ENCODE results near the gene TGM6. TPM values are rescaled to one million over a fixed set of nuclear protein-coding genes. Genes with fewer than 3 reads are reported as not detected.

Gene TGM6
- total RNA-seq, 3 donors from 2014 or later = not detected

DNA sequence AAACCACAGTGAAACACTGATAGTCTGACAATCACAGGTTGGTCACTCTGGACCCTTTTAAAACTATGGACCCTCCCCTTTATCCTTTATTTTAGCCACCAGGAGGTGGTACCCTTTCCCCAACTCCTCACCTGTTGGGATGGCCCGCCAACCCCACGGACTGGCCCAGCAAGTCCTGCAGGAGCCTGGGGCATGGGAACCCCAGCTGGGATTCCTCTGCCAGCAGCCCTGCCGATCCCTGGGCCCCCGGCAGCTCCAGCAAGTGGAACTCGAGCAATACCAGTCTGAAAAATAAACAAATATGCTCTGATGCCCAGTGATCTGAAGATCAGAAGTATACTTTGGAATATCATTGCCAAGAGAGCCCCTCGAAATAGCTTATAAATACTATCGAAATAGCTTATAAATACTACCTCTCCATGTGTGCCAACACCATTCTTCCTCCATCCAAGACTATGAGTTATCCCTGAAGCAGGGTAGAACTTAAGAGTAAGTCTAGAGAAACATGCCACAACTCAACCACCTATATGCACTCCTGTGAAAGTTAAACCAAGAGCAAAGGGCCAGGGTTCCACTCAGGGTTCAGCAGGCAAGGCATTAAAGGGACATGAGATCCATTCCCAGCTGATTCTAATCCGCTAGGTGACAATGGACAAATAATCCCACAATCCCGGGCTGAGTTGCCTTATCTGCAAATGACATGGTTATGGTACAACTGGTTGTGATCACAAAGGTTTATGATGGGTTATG is 83.1 kb downstream of the TGM6 start:
- intact Hi-C loops (cut with DNase I; ENCODE audit: low total_unique reads) = no loop called here
- H3K36me3 ChIP-seq = peaks cover 20% of the 10 kb centered on the region
- H3K4me1 ChIP-seq = no peaks in the 10 kb centered on the region

DNA sequence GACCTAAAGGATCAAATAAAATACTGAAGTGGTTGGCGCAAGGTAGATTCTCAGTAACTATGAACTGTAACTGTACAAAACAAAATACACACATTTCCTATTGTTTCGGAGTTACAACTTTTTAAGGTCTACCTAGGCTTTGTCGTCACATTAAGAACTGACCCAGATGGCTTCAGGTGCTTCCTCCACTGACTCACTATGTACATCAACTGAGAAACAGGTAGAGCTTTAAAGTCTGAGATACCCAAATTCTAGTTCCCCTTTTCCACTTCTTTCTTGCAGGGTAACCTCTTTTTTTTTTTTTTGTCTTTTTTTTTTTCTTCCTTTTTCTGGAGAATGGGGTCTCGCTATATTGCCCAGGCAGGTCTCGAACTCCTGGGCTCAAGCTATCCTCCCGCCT is 84.4 kb downstream of the TGM6 start:
- peaks cover 20% of the 10 kb centered on the region for H3K36me3 ChIP-seq
- no peak overlapping the region for H3K27ac ChIP-seq
- no peaks in the 10 kb centered on the region for H3K9me3 ChIP-seq
- no peak for TF ChIP-seq POLR2A (IDR thresholded peaks at IDR 0.05)
- TF ChIP-seq, protein P1, sequence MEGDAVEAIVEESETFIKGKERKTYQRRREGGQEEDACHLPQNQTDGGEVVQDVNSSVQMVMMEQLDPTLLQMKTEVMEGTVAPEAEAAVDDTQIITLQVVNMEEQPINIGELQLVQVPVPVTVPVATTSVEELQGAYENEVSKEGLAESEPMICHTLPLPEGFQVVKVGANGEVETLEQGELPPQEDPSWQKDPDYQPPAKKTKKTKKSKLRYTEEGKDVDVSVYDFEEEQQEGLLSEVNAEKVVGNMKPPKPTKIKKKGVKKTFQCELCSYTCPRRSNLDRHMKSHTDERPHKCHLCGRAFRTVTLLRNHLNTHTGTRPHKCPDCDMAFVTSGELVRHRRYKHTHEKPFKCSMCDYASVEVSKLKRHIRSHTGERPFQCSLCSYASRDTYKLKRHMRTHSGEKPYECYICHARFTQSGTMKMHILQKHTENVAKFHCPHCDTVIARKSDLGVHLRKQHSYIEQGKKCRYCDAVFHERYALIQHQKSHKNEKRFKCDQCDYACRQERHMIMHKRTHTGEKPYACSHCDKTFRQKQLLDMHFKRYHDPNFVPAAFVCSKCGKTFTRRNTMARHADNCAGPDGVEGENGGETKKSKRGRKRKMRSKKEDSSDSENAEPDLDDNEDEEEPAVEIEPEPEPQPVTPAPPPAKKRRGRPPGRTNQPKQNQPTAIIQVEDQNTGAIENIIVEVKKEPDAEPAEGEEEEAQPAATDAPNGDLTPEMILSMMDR (IDR thresholded peaks at IDR 0.05) = no peak
- no peak for TF ChIP-seq POLR2AphosphoS5 (IDR thresholded peaks at IDR 0.05)
- no peaks in the 10 kb centered on the region for H3K4me1 ChIP-seq
- DNase-seq (ENCODE audit: low spot score in 2 of 2) = no peak
- intact Hi-C loops (cut with DNase I; ENCODE audit: low total_unique reads) = no loop called here
- H3K27me3 ChIP-seq = no peaks in the 10 kb centered on the region
- H3K4me3 ChIP-seq = no peak overlapping the region

More for the DNA sequence above, 83.1 kb downstream of the TGM6 start:
- no peak for DNase-seq (ENCODE audit: low spot score in 2 of 2)
- Histone ChIP-seq H3K4me3 (no peak overlapping the region), H3K27me3 (no peaks in the 10 kb centered on the region), H3K27ac (no peak overlapping the region), H3K9me3 (no peaks in the 10 kb centered on the region)
- TF ChIP-seq POLR2AphosphoS5 (IDR thresholded peaks at IDR 0.05) (no peak), POLR2A (IDR thresholded peaks at IDR 0.05) (no peak)
- TF ChIP-seq, protein P1 (IDR thresholded peaks at IDR 0.05) = no peak

DNA sequence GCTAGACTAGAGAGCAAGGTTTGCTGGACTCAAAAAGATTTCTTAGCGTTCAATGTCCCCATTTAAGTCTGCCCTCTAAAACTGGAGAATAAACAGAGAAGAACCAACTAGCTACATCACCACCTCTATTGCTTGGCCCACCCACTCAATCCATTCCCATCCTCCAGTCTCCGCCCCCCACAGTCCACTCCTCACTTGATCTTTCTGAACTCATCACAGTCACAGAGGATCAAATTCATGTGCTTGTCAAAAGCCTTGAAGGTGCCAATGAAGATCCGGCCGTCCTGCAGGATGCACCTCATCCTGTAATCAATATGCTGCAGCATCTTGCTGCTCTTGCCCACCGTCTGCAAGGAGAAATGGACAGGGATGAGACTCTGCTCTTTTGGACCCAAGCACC is 86.7 kb downstream of the TGM6 start:
- DNase-seq (ENCODE audit: low spot score in 2 of 2) = no peak
- H3K9me3 ChIP-seq = no peaks in the 10 kb centered on the region
- no peaks in the 10 kb centered on the region for H3K27me3 ChIP-seq
- H3K36me3 ChIP-seq = peaks cover 15% of the 10 kb centered on the region
- H3K4me3 ChIP-seq = no peak overlapping the region
- TF ChIP-seq POLR2AphosphoS5 (IDR thresholded peaks at IDR 0.05) = no peak
- TF ChIP-seq, protein P1 (IDR thresholded peaks at IDR 0.05) = no peak
- TF ChIP-seq POLR2A (IDR thresholded peaks at IDR 0.05) = no peak
- intact Hi-C loops (cut with DNase I; ENCODE audit: low total_unique reads) = no loop called here
- no peak overlapping the region for H3K27ac ChIP-seq
- H3K4me1 ChIP-seq = no peaks in the 10 kb centered on the region

DNA sequence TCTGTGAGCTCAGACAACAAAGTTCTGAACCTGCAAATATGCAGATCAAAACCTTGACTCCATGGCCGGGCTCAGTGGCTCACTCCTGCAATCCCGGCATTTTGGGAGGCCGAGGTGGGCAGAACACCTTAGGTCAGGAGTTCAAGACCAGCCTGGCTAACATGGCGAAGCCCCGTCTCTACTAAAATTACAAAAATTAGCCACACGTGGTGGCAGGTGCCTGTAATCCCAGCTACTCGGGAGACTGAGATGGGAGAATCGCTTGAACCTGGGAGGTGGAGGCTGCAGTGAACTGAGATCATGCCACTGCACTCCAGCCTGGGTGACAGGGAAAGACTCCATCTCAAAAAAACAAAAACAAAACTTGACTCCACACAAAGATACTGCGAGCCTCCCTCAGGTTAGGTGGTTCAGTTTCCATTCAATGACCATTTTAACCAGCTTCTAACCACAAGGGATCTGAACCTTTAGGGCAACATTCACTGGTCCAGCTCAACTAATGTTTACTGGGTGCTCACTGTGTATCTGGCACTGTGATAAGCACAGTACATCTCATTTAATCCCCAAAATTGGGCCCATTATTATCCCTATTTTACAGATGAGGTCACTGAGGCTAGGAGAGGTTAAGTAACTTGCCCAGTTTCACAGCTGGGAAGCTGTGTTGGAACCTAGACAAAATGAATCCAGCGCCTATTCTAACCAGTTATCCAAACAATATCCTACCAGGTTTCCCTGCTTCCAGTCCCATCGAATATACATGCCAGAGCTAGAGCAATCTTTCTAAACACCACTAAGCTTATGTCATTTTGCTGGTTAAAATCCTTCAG is 88.1 kb downstream of the TGM6 start:
- H3K9me3 ChIP-seq = no peaks in the 10 kb centered on the region
- intact Hi-C loops (cut with DNase I; ENCODE audit: low total_unique reads) = no loop called here
- TF ChIP-seq POLR2AphosphoS5 (IDR thresholded peaks at IDR 0.05) (no peak), POLR2A (IDR thresholded peaks at IDR 0.05) (no peak)
- TF ChIP-seq, protein P1 (IDR thresholded peaks at IDR 0.05) = no peak
- DNase-seq (ENCODE audit: low spot score in 2 of 2) = no peak
- peak overlapping the region; percentile 29 to 92 for H3K27ac ChIP-seq
- peaks cover 4% of the 10 kb centered on the region for H3K36me3 ChIP-seq
- no peaks in the 10 kb centered on the region for H3K4me1 ChIP-seq
- H3K4me3 ChIP-seq = peak overlapping the region in 2 of 3 donors; percentile 73 to 94
- H3K27me3 ChIP-seq = no peaks in the 10 kb centered on the region

DNA sequence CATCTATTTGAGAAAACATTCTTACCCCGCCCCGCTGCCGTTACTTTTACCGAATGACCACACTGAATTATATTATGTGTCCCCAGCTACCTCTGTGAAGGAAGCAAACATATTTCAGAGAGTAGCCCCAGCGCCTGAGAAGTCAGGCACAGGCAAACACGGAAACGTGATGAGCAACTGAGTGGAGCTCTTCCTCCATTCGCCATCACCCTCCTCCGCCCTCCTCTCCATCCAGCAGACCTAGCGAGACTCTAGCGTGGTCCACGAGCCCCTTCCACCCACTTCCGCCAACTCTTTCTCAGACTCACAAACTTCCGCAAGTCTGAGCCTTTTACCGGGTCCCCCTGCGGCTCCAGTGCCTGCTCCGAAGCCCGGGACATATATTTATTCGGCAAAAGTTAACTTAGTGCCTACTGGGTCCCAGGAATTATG is 89.3 kb downstream of the TGM6 start:
- H3K4me3 ChIP-seq = peak overlapping the region; percentile 73 to 94 (median 83)
- peak overlapping the region; percentile 92 to 98 for H3K27ac ChIP-seq
- no peaks in the 10 kb centered on the region for H3K4me1 ChIP-seq
- H3K36me3 ChIP-seq = peaks cover 1% of the 10 kb centered on the region
- no peaks in the 10 kb centered on the region for H3K27me3 ChIP-seq
- TF ChIP-seq POLR2AphosphoS5 (IDR thresholded peaks at IDR 0.05) (no peak), POLR2A (IDR thresholded peaks at IDR 0.05) (no peak)
- TF ChIP-seq, protein P1 (IDR thresholded peaks at IDR 0.05) = no peak
- intact Hi-C loops (cut with DNase I; ENCODE audit: low total_unique reads) = no loop called here
- H3K9me3 ChIP-seq = no peaks in the 10 kb centered on the region
- DNase-seq (ENCODE audit: low spot score in 2 of 2) = peak in 1 of 2 donors; percentile 32

All from breast epithelium (tissue), 4 donors.